Kidney epithelial cell (primary cell): Measurements from ENCODE around the gene KDM6B. TPM values are rescaled to one million over a fixed set of nuclear protein-coding genes. Genes with fewer than 3 reads are reported as not detected.
A peak's percentile ranks its signal among the peaks of the same experiment; 100 is the strongest.

ENCODE experiments used
- DNase-seq: peaks from one replicate; pipeline ENCODE4 v3.0.0-alpha.2; 2010; ENCODE audit warnings: low read depth
- H3K27me3 ChIP-seq: 2 replicates; pipeline ENCODE4 v1.6.0; 2011; ENCODE audit warnings: low read length; ENCODE audit not compliant: control insufficient read depth, insufficient read depth
- H3K36me3 ChIP-seq: 2 replicates; pipeline ENCODE4 v1.5.1; 2011; ENCODE audit warnings: low read length; ENCODE audit not compliant: control insufficient read depth, insufficient read depth
- H3K4me3 ChIP-seq: 2 replicates; pipeline ENCODE4 v1.5.1; 2011; ENCODE audit warnings: low read depth, mild to moderate bottlenecking, control low read depth, low read length
- CTCF ChIP-seq: IDR thresholded peaks from 2 replicates; pipeline ENCODE4 v1.5.1; 2011; ENCODE audit warnings: mild to moderate bottlenecking, moderate library complexity, low read length, control low read depth, inconsistent platforms; ENCODE audit not compliant: insufficient read depth, poor library complexity, severe bottlenecking
- total RNA-seq: library from RNA; depleted of rRNA; stranded (reverse); fragments of >200 nt; gene quantifications from 2 replicates; pipeline ENCODE4 v1.2.3, GENCODE V29; 2015

The KDM6B gene
- total RNA-seq, 1 donor from 2014 or later, result 15.6 TPM

DNA sequence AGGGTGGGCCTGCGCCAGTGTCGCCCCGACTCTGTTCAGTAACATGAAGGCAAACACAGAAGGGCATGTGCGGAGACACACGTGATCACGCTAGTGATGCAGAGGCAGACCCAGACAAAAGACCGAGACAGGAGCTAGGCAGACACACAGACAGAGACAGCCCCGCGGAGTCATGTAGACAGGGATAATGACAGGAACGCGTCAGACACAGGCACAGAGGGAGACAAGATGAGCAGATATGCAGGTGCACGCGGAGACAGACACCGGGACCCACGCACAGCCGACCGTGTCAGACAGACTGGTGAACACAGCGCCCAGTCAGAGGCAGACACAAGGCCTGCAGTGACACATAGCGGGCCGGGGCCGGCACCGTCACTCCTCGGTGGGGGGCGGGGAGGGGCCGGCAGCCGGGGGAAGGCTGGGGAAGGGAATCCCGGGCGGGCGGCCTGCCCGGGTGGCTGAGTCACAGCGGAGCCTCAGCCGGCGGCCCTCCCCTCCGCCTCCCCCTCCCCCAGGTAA, 7.4 kb downstream of the KDM6B start:
- peak; percentile 43 for DNase-seq
- H3K4me3 ChIP-seq, result peak overlapping the region; percentile 68
- TF ChIP-seq CTCF, result no peak
- no peaks in the 10 kb centered on the region for H3K27me3 ChIP-seq
- peaks cover 2% of the 10 kb centered on the region for H3K36me3 ChIP-seq

DNA sequence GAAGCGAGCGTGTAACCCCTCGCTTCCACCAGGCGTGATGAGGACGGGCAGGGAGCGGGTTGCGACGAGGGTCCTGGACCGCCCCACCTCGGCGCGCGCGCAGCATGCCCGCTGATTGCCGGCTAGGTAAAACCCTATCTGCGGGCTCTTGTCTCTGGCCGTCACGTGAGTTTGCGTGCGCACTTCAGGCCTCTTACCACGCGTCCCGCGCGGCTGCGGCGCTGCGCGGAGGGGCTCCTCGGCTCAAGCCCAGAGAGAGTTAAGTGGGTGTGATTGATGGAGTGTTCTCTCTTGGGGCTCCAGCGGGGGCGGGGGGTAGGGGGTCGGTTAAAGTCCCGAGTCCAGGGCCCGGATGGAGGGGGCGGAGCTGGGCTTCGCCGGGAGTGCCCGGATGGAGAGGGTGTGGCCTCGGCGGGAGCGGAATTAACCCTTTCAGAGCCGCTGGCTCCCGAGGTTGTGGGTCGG, 7.9 kb downstream of the KDM6B start:
- H3K27me3 ChIP-seq, result no peaks in the 10 kb centered on the region
- peaks cover 2% of the 10 kb centered on the region for H3K36me3 ChIP-seq
- no peak for TF ChIP-seq CTCF
- no peak for DNase-seq
- peak overlapping the region; percentile 68 for H3K4me3 ChIP-seq

DNA sequence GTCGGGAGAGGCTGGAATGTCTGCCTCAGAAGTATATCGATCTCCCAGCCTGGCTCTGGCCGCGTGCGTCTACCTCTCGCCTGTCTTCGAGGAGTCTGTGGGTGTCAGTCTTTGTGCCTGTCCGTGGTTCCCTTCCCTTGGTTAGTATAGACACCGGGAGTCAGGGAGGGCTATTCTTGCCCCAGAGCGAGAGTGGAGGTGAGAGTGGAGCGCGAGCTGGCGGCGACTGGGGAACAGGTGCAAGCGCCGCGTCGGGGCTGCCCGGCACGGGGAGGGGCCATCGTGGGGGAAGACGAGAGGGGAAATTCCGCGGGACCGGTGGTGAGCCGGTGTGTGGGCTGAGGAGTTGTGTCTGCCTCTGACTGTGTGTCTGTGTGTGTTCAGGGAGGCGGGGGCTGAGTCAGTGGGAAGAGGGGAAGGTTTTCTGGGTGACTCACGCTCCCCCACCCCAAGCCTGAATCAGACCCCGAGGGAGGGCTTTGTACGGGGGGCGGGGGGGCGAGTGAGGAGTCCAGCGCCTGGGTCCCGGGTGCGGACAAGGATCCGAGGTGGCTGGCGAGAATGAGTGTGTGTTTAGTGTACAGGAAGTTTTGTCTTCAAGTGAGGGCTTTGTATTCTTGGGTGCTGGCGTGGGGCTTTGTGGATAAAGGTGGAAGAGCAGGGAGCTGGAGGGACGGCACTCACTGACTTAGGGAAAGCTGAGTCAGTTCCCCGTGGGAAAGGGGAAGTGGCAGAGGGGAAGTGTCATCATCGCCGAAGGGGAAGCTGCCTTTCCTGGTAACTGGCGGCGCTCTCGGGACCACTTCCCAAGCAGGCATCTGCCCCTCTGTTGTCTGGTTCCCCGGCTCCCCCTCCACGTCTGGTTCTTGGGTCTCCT, 8.6 kb downstream of the KDM6B start:
- TF ChIP-seq CTCF, result no peak

GRCh38 chr17:7843257-7843535, 9.2 kb downstream of the KDM6B start:
- no peak for TF ChIP-seq CTCF
- Histone ChIP-seq H3K27me3 (no peaks in the 10 kb centered on the region), H3K36me3 (peaks cover 2% of the 10 kb centered on the region), H3K4me3 (peak overlapping the region; percentile 68)
- DNase-seq, result no peak

More for the DNA sequence above, 8.6 kb downstream of the KDM6B start:
- Histone ChIP-seq H3K36me3 (peaks cover 2% of the 10 kb centered on the region), H3K27me3 (no peaks in the 10 kb centered on the region), H3K4me3 (peak overlapping the region; percentile 68)
- peak; percentile 73 for DNase-seq

DNA sequence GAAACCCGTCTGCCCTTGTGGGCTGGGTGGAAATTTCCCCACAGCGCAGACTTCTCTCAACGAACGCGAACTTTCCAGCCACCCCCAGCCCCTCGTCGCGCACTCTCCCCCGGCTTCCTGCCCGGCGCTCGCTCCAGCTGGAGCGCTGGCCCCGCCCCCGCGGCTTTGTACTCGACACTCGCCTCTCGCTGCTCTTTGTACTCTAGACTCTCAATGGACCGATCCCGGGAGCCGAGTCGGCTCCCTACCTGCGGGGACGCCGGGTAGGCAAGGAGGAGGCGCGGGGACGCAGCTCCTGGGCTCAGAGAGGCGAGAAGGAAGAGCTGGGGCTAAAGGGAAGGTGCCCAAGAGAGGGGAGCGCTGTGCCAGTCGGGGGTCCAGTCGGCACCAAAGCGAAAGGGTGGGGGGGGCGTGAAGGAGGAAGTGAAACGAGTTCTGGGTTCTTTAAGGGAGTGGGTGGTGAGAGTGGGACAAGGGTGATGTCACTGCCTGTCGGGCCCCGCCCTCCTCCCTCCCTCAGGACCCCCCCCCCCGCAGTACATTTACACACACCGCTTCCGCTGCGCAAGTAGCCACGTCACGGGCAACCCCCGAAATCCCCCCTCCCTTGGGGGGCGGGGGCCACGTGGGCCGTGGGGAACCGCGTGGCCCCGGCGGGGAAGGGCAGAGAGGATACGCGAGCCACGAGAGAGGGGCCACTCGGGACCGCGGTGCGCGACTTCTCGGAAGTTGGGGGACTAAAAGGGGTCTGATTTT, 9.7 kb downstream of the KDM6B start:
- peaks cover 2% of the 10 kb centered on the region for H3K36me3 ChIP-seq
- DNase-seq, result no peak
- TF ChIP-seq CTCF, result no peak
- H3K27me3 ChIP-seq, result no peaks in the 10 kb centered on the region
- H3K4me3 ChIP-seq, result peak overlapping the region; percentile 68
